NCI-H226 (cell line): ENCODE data around the gene CEP164.
"Not testable (repeated sequence)": the region's sequence is repeated elsewhere in the genome, so short reads cannot be mapped to it uniquely, and the experiment has no call there.

Source experiments
- DNase-seq: peaks from one replicate; pipeline ENCODE4 v3.0.0-alpha.2; 2015

The CEP164 gene

DNA sequence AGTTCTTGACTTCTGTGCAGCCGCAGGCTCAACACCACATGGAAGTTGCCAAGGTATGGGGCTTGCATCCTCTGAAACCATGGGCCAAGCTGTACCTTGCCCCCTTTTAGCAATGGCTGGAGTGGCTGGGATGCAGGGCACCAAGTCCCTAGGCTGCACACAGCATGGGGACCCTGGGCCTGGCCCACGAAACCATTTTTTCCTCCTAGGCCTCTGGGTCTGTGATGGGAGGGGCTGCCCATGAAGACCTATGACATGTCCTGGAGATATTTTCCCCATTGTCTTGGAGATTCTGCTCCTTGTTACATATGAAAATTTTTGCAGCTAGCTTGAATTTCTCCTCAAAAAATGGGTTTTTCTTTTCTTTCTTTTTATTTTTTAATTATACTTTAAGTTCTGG lies 71.0 kb downstream of the CEP164 start:
- DNase-seq = not testable (repeated sequence)

- not testable (repeated sequence) for DNase-seq
Measured at GRCh38 chr11:117399100-117399840, 71.6 kb downstream of the CEP164 start.

DNA sequence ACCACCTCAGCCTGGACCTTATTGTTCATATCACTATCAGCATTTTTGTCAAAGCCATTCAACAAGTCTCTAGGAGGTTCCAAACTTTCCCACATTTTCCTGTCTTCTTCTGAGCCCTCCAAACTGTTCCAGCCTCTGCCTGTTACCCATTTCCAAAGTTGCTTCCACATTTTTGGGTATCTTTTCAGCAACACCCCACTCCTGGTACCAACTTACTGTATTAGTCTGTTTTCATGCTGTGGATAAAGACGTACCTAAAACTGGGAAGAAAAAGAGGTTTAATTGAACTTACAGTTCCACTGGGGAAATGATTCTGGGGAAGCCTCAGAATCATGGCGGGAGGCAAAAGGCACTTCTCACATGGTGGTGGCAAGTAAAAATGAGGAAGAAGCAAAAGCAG lies 78.2 kb downstream of the CEP164 start:
- DNase-seq = not testable (repeated sequence)

DNA sequence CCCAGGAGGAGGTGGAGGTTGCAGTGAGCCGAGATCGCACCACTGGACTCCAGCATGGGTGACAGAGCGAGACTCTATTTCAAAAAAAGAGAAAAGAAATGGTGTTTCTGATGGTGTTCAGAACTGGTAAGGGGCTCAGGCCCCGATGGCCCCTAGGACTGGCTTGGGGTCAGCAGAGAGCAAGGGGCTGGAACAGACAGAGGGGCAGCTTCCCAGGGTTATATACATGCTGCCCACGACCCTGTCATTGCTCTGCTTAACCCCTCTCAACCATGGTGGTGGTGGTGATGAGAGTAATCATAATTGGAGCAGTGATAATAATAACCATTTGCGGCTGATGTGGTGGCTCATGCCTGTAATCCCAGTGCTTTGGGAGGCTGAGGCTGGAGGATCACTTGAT lies 79.4 kb downstream of the CEP164 start:
- DNase-seq = no peak

- no peak for DNase-seq
Measured at GRCh38 chr11:117408356-117408755, 80.7 kb downstream of the CEP164 start.

GRCh38 chr11:117409511-117409910 lies 81.9 kb downstream of the CEP164 start:
- no peak for DNase-seq

- no peak for DNase-seq
Measured at GRCh38 chr11:117410238-117410637, 82.6 kb downstream of the CEP164 start.

DNA sequence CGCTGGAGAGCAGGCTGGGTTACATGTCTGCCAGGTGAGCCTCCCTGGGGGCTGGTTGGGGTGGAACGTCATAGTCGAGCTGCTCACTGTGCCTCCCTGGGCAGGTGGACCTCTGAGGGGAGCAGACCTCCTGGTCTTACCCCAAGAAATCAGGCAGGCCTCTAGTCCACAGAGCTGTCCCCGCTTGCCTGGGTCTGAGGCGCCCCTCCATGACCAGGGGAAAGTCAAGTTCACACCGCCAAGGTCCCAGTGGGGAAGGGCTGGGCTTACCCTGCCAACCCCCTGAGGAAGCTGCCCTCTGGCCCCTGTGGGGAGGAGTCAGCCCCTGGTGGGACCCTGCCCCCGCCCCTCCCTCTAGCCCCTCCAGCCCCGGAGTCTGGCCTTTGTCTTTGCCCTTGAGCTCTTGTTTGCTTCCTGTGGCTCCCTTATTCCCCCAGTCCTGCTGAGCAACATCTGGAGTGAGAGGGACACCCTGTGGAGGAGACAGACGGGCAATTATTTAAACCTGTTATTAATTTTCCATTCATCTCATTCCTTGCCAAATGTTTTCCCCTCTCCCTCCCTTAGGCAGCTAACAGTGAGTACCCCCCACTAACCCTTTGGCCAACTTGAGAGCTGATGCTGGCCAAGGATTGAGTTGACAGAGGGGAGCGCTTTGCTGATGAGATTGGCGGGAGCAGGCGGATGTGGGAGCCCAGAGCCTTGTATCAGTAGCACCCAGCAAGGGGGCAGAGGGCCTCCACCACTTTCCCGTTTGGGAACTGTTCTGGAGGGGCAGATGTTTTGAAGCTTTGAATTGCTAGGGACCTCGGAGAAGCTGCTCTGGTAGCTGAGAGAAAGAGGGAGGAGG lies 83.4 kb downstream of the CEP164 start:
- DNase-seq = no peak

DNA sequence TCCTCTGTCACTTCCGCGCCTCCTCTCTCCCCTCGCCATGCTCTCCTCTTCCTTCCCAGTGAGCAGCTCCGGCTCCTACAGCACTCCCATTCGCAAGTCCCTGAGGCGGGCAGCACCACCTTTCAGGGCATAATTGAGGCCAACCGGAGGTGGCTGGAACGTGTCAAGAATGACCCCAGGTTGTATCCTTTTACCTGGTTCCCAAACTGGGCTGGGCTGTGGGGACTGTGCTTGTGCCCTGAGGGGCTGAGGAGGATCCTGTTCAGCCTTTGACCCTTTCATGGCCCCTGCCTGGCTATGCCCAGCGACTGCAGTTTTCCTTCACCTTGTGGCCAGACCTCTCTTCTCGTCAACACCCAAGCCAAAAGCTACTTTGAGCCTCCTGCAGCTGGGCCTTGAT lies 84.1 kb downstream of the CEP164 start:
- no peak for DNase-seq

DNA sequence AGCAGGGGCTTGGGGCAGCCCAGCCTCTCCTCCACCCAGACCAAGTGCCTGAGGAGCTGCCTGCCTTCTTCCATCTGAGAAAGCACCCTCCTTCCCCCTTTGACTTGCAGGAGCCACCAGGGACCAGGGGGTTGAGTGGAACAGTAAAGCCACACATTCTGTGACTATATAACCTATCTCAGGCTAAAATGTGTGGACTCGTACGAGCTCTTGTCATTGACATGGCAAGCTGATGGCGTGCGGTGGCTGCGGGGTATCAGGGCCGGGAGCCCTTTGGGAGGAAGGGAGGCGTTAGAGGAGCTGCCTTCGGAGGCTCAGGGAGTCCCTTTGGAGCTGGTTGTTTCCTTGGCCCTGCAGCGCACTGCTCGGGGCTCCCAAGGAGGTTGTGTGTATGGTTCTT lies 84.5 kb downstream of the CEP164 start:
- DNase-seq = no peak

DNA sequence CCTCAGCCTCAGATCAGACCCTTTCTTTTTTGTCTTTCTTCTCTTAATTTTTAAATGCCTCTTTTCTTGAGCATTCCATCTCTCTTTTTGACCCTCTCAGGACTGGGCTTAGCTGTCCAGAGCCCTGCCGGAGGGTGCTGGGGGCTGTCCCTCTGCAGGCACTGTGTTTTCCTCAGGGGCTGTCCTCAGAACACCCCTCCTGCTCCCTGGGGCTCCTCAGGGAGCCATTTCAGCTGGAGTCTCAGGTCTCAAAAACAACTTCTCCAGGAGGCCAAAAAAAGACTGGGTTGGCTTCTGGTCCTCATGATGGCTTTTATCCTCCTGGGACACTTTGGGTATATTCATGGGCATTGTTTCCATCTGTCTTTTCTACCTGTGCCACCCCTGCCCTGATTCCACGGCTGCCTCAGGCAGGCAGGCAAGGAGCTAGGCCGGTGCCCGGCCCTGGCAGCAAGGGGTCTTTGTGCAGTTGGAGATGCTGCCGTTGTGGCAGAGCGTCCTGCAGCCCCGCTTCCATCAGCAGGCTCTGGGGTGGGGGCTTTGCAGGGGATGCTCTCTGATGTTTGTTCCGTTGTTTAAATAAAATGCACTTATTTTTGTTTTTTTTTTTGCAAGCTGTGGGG lies 85.1 kb downstream of the CEP164 start:
- no peak for DNase-seq

DNA sequence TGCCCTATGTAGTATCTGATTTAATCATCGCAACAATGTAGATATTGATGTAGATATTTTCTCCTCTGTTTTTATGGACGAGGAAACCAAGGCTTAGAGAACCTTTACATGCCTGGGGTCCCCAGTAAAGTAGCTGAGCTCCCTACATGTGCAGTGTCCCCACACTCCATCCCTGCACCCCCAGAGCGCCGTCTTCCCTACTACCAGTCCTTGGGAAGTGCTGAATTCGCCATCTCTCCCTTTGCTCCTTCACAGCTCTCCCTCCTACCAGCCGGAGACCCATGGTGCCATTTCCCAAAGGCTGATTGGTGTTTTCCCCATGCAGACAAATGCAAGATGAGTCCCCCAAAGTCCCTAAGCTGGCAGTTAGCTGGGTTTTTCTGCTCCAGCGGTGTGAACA lies 86.0 kb downstream of the CEP164 start:
- no peak for DNase-seq

DNA sequence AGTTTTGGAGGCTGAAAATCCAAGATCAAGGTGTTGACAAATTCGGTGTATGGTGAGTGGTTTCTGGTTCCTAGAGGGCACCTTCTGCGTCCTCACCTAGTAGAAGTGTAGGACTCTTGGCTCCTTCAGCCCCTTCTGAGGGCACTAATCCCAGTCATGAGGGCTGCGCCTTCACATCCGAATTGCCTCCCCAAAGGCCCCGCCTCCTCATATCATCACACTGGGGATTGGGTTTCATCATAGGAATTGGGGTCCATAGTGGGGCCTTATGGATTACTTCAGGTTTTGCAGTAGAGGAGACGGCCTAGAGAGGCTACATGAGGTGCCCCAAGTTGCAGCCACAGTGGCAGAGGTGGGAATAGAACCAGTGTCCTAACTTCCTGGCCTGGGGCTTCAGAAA lies 87.1 kb downstream of the CEP164 start:
- no peak for DNase-seq

- no peak for DNase-seq
Measured at GRCh38 chr11:117415358-117415896, 87.8 kb downstream of the CEP164 start.

DNA sequence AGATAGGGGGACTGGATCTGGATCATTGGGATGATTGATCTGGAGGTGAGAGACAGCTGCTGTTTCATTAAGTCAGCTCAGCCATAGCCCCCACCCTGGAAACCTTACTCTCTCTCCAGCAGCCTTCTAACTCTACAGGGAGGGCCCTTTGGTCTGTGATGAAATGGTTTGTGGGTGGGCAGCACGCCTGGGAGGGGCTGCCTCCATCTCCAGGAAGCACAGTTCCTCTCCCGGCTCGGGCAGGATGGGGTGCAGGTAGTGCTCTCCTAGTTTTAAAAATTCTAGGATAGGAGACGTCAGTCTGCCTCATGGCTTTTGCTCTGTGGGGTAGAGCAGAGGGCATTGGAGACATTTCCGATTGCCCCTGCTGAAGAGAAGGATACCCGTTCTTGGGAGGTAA lies 89.7 kb downstream of the CEP164 start:
- DNase-seq = no peak

- DNase-seq = no peak
Measured at GRCh38 chr11:117417856-117418255, 90.2 kb downstream of the CEP164 start.

DNA sequence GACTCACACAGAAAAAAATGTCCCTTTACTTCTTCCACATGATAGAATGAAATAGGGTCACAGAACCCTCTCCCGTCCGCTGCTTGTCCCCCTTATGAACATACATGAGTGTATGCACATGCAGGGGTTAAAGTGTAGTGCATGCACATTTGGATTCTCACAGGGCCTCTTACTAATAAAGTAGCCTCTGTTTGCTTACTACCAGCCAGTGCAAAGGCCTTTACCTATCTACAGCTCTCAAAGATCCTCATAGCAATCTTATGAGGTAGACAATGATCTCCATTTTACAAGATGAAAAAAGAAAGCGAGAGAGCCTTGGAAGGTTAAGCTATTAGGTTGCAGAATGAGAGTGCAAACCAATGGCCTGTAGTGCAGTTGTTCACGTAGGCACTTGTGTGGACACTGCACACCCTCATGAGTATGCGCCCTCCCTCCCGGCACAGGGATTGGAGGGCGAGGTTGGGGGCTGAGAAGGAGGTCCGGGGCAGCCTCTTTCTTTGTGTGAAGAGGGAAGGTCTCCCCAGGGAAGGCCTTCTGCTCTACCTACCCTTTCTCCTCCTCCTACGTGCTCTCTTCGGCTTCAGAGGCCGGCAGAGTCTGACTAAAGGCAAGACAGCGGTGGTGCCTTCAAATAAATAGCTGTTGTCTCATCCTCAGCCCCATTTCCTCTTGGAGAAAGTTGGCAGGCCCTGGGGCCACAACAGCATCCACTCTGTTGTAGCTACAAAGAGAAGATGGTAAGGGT lies 91.3 kb downstream of the CEP164 start:
- no peak for DNase-seq

DNA sequence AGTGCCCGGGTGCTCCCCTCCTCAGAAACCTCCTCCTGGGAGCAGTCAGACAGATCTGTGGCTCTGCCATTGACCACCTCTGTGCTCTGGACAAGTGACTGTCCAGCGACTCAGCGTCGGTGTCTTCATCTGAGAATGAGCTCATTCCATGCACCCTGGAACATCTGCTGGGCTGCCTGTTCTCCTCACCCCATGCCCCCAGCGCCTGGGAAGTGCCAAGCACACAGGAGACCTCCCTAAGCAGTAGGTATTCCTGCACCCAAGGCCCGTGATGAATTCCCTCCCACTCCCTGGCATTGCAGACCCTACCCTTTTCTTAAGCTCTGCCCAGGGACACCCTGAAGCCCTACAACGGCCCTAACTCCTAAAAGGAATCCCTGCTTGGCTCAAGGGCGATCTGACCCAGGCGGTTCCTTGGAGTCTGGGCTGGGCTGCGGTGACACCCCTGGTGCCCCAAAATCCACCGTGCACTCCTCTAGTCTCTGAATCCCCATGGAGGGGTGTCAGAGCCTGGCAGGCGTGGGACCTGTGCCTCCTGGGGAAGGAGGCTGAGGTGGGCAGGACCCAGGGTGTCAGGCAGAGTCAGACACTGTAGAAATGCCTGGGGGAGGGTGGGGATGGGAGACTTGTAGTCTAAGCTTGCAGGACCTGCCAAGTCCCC lies 92.0 kb downstream of the CEP164 start:
- no peak for DNase-seq

- no peak for DNase-seq
Measured at GRCh38 chr11:117420143-117420485, 92.5 kb downstream of the CEP164 start.

GRCh38 chr11:117420598-117420997 lies 92.9 kb downstream of the CEP164 start:
- no peak for DNase-seq

- DNase-seq = no peak
Measured at GRCh38 chr11:117421041-117421440, 93.4 kb downstream of the CEP164 start.

GRCh38 chr11:117421476-117421875 lies 93.8 kb downstream of the CEP164 start:
- DNase-seq = no peak
